GM10248 (cell line): ENCODE results near the gene ROPN1B.
"Not testable (repeated sequence)": the region's sequence is repeated elsewhere in the genome, so short reads cannot be mapped to it uniquely, and the experiment has no call there.

Source experiments
- CTCF ChIA-PET: fragments of 300-600 bp; sonication (Branson Sonifier 250); formaldehyde crosslinking; extraction: SDS; loops from one replicate; lab custom pipeline; 2021; ENCODE audit warnings: antibody characterized with exemption; lab: Yijun Ruan, JAX
- POLR2A ChIA-PET: fragments of 350-650 bp; sonication (Branson Sonifier 250); formaldehyde crosslinking; extraction: SDS; loops from one replicate; lab custom pipeline; 2020; ENCODE audit warnings: antibody characterized with exemption; lab: Yijun Ruan, JAX
- DNase-seq: peaks from one replicate; pipeline ENCODE4 v3.0.0; 2012; ENCODE audit errors: extremely low spot score
- CTCF ChIP-seq: IDR thresholded peaks from 2 replicates; pipeline ENCODE4 v1.5.1; 2012; ENCODE audit warnings: mild to moderate bottlenecking, low read depth; ENCODE audit errors: extremely low read depth, missing control alignments, control extremely low read depth

Gene ROPN1B

GRCh38 chr3:125968701-125969592 is at the start of gene ROPN1B:
TSS of gene ROPN1B (plus strand) at chr3:125969178. CDS start at chr3:125972055, 2,877 bp downstream.
- DNase-seq, POLR2A ChIA-PET, CTCF ChIA-PET: not testable (repeated sequence)

GRCh38 chr3:125920191-125920590 is 48.8 kb upstream of the ROPN1B start:
- POLR2A ChIA-PET, CTCF ChIA-PET, DNase-seq: not testable (repeated sequence)

DNA sequence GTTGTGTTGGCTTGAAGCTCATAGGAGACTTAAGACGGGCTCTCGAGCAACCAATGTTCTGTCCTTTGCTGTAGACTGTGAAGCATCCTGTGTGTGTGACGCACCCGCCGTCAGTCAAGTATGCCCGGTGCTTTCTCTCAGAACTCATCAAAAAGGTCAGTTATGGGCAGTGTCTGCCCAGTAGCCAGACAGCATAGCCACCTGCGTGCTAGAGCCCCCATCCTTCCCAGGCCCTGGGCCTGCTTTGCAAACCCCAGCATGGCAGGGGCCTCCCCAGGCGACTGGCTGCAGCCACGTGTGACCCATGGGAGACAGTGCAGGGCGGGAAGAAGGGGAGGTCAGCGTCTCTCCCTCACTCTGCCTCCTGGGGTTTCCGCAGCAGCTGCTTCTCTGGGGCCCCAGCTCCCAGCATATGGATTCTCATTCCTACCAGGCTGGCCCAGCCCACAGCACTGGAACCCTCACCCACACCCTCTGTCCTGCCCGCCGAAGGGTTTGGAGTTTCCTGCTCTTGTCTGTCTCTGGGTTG is 48.2 kb upstream of the ROPN1B start:
- CTCF ChIA-PET, DNase-seq, POLR2A ChIA-PET: not testable (repeated sequence)

DNA sequence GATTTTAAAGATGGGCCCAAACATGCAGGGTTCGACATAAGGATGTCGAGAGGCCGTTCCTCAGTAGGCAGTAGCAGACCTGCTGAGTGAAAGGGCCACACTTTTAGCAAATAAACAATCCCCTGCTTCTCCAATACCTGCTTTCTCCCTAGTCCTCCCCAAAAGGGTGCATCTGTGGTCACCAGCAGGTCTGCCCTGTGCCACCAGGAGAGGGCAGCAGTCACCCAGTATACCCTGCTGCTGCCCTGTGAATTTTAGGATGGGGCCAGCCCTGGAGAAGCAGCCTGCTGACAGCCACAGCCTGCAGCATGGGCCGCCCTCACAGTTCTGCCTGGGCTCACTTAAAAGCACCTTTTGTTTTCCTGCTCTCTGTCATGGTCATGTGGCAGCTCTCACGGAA is 47.3 kb upstream of the ROPN1B start:
- CTCF ChIA-PET, POLR2A ChIA-PET: not testable (repeated sequence)
- peak; percentile 23 for DNase-seq
- peak; percentile 40 for TF ChIP-seq CTCF

- CTCF ChIA-PET: interaction anchor here (1.6 kb wide), 1 partner anchor 157 kb away, joined by 3 read pairs; no protein-coding TSS in a partner anchor
- DNase-seq, POLR2A ChIA-PET: not testable (repeated sequence)
Measured at GRCh38 chr3:125923324-125924115, 45.5 kb upstream of the ROPN1B start.

DNA sequence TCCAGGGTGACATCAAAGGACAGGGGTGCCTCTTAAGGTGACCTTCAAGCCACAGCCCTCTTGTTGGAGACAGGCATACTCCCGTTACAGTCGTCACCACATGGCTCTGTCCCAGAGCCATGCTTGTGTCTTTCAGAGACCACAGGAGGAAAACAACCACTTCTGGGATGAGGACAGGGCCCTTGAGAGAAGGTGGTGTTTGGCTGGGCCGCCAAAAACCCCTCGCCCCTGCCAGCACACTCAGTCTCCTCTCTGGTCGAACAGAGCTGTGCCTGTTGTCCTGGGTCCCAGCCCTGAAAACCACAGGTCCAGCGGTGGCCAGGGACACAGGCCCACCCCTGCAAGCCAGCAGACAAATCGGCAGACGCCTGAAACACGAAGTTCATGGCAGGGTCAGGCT is 44.7 kb upstream of the ROPN1B start:
- POLR2A ChIA-PET, DNase-seq: not testable (repeated sequence)
- CTCF ChIA-PET: interaction anchor here (1.6 kb wide), 1 partner anchor 158 kb away, joined by 3 read pairs; no protein-coding TSS in a partner anchor

DNA sequence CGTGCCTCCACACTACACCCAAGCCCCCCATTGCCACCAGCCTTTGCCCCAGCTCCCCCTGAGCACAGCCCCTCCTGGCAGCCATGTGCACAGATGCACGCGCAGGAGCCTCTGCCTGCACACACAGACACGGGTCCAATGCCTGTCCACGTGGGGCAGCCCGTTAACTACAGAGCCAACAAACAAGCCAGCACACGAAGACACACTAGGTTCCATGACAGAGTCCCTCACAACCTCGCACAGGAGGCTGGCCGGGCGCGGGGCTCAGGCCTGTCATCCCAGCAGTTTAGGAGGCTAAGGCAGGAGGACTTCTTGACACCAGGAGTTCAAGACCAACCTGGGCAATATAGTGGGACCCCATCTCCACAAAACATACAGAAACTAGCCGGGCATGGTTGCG is 43.3 kb upstream of the ROPN1B start:
- DNase-seq, CTCF ChIA-PET, POLR2A ChIA-PET: not testable (repeated sequence)

DNA sequence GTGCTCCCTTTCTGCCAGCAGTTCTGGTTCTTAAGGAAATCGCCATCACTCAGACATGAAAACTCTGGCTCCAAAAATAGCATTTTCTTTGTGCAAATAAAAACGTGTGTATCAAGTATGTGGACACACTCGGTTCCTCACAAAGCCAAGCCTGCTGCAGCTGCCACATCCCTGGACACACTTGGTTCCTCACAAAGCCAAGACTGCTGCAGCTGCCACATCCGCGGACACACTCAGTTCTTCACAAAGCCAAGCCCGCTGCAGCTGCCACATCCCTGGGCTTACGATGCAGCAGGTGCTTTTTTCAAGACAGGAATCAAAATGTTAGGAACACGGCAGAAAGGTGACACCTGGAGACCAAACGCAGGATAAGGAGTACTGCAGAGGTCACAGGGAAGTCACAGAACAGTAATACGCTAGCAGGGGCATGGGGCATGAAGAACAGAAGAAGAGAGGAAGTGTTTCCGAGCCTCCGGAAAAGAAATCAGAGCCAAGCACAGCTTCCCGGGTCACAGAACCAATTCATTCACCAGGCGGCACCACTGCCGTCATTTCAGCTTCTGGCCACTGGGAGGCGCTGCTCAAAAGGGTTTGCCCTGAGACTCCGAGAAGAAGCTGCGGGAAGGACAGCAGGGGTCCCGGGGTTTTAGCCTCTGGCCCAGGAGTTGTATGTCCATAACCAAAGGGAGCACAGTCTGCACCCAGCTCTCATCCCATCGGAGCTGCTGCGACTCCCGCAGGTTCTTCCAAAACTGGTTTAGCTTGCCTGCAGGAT is 40.0 kb upstream of the ROPN1B start:
- DNase-seq, POLR2A ChIA-PET: not testable (repeated sequence)
- TF ChIP-seq CTCF: peak; percentile 81
- CTCF ChIA-PET: interaction anchor here (1.0 to 1.8 kb wide), 5 partner anchors 13 to 541 kb away, joined by 3 to 5 read pairs (median 4); no protein-coding TSS in a partner anchor

DNA sequence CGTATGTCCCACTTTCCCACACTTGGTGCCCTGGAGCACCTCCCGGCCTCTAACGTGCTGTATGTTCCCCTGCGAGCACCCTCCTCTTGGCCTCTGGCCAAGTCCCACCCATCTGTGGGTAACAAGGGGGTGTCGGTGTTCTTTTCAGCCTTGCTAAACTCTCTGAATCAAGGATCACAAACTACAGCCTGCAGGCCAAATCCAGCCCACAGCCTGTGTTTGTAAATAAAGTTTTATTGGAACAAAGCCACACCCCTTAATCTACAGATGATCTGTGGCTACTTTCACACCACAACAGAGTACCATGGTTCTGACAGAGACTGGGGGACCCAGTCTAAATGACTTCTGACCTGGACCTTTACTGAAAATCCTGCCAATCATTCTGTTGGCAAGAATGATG is 39.2 kb upstream of the ROPN1B start:
- DNase-seq, POLR2A ChIA-PET: not testable (repeated sequence)
- CTCF ChIA-PET: interaction anchor here (1.0 to 1.8 kb wide), 5 partner anchors 14 to 541 kb away, joined by 3 to 5 read pairs (median 4); no protein-coding TSS in a partner anchor

- CTCF ChIA-PET, POLR2A ChIA-PET, DNase-seq: not testable (repeated sequence)
Measured at GRCh38 chr3:125931355-125931880, 37.6 kb upstream of the ROPN1B start.

- POLR2A ChIA-PET, DNase-seq: not testable (repeated sequence)
- CTCF ChIA-PET: interaction anchor here (1.4 kb wide), 1 partner anchor 38 kb away, joined by 3 read pairs; no protein-coding TSS in a partner anchor
Measured at GRCh38 chr3:125933397-125934173, 35.4 kb upstream of the ROPN1B start.

DNA sequence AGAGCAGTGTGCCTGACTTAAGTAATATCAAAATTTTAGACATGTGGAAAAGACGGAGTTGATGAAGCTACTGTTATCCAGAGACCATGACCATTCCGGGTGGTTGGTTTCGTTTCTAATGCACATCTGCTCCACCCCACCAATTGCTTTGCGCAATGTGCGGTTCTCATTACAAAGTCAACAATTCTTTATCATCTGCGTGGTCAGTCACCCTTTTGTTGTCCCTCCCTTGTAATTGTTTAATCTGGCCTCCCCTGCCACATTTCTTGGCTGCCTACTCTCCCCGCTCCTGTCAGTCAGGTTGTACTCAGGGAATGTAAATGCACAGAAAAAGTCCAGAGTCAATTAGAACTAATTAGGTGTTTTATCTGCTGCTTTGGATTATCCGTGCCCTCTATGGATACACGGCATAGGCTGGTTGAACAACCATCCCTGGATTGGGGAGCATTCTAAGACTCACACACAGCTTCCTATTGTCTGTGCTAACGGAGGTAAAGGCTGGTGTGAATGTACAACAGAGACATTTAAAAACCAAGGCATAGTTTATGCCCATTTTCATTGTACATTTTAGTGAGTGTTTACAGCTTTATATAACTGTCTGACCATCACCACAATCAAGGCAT is 33.6 kb upstream of the ROPN1B start:
- CTCF ChIA-PET: interaction anchor here (1.0 kb wide), 1 partner anchor 8 kb away, joined by 3 read pairs; no protein-coding TSS in a partner anchor
- DNase-seq, POLR2A ChIA-PET: not testable (repeated sequence)
